ENCODE results near the gene PPP3R1. TPM values are rescaled to one million over a fixed set of nuclear protein-coding genes. Genes with fewer than 3 reads are reported as not detected.
A peak's percentile ranks its signal among the peaks of the same experiment; 100 is the strongest.

PPP3R1 gene
- total RNA-seq, 4 donors from 2014 or later: 9.2 to 32.2 (median 28.1) TPM

DNA sequence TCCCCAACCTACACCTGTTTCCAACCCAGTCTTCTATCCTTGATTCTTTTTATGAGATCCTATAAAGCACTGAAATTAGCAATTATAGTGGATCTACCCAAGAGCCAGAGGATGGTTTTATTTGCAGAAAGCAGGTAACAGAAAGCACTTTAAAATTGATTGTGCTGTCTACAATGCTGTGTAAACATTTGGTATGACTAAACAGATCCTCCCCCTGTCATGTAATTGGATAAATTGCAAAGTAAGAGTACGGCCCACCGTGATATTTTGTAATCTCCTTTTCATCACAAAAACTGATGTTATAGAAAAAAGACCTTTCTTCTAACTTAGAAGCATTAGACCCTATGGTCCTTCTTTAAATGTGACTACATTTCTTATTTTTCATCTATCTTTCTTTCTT, 11.3 kb upstream of the PPP3R1 start:
- Histone ChIP-seq H3K27ac (no peak overlapping the region), H3K36me3 (no peaks in the 10 kb centered on the region), H3K27me3 (no peaks in the 10 kb centered on the region), H3K9me3 (no peaks in the 10 kb centered on the region), H3K4me1 (peaks cover 0 to 5% (median 2%) of the 10 kb centered on the region in 4 donors), H3K4me3 (no peak overlapping the region)
- intact Hi-C loops (cut with DNase I; ENCODE audit: low total_unique reads): no loop called here
- no peak for DNase-seq
- WGBS, 2 donors (ENCODE audit: low coverage in 1 of 2): 50 to 58% methylated on average over 2 of the region's 2 CpGs
- in situ Hi-C loops (cut with MboI; ENCODE audit: low pct_ligation_motif_present in 1 of 4, low pct_unique_long_range_greater_than_20kb in 1 of 4, low sequenced_read_pairs in 3 of 4): no loop called here
- no peak for TF ChIP-seq POLR2AphosphoS5 (IDR thresholded peaks at IDR 0.05)
- TF ChIP-seq, protein P1, sequence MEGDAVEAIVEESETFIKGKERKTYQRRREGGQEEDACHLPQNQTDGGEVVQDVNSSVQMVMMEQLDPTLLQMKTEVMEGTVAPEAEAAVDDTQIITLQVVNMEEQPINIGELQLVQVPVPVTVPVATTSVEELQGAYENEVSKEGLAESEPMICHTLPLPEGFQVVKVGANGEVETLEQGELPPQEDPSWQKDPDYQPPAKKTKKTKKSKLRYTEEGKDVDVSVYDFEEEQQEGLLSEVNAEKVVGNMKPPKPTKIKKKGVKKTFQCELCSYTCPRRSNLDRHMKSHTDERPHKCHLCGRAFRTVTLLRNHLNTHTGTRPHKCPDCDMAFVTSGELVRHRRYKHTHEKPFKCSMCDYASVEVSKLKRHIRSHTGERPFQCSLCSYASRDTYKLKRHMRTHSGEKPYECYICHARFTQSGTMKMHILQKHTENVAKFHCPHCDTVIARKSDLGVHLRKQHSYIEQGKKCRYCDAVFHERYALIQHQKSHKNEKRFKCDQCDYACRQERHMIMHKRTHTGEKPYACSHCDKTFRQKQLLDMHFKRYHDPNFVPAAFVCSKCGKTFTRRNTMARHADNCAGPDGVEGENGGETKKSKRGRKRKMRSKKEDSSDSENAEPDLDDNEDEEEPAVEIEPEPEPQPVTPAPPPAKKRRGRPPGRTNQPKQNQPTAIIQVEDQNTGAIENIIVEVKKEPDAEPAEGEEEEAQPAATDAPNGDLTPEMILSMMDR (IDR thresholded peaks at IDR 0.05): no peak
- TF ChIP-seq EP300 (IDR thresholded peaks at IDR 0.05; ENCODE audit: low read depth): no peak
- TF ChIP-seq POLR2A (IDR thresholded peaks at IDR 0.05): no peak

DNA sequence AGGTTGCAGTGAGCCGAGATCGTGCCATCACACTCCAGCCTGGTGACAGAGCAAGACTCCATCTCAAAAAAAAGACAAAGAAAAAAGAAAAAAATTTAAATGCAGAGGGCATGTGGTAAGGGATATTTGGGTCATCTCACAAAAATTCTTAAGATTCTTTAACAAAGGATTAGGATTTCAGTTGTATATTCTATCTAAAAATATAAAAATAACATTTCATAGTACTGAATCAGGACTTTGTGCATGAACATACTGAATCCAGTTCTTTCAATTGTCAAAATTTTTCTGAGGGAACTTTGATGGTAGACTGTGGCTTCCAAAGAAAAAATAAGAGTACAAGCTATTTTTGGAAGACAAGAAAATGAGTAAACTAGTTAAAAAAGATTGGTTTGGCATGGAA, 6.5 kb upstream of the PPP3R1 start:
- intact Hi-C loops (cut with DNase I; ENCODE audit: low total_unique reads) (no loop called here), in situ Hi-C loops (cut with MboI; ENCODE audit: low pct_ligation_motif_present in 1 of 4, low pct_unique_long_range_greater_than_20kb in 1 of 4, low sequenced_read_pairs in 3 of 4) (no loop called here)
- TF ChIP-seq EP300 (IDR thresholded peaks at IDR 0.05; ENCODE audit: low read depth): no peak
- TF ChIP-seq POLR2AphosphoS5 (IDR thresholded peaks at IDR 0.05): no peak
- TF ChIP-seq, protein P1 (IDR thresholded peaks at IDR 0.05): no peak
- no peak for TF ChIP-seq POLR2A (IDR thresholded peaks at IDR 0.05)
- Histone ChIP-seq H3K9me3 (no peaks in the 10 kb centered on the region), H3K36me3 (no peaks in the 10 kb centered on the region), H3K27ac (no peak overlapping the region), H3K27me3 (no peaks in the 10 kb centered on the region), H3K4me3 (no peak overlapping the region), H3K4me1 (peaks cover 0 to 7% (median 5%) of the 10 kb centered on the region in 4 donors)
- 98% methylated on average over 2 of the region's 2 CpGs; no CpG with 5 or more reads in 1 of the 2 donors for WGBS, 2 donors (ENCODE audit: low coverage in 1 of 2)
- no peak for DNase-seq

DNA sequence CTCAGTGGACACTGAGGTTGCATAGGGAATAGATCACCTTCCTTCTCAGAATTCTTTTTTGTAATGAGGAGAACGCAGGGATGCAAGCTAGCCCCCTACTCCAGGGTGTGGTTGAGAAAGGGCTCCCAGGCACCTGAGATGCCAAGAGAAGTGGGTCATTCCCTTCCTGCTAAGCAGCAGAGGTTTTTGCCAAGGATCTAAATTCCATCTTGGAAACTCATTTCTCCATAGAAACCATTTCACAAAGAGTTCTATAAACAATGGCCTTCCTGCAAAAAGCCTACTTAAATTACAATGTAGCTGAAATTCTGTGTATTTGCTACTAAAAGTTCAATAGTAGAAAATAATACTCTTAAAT, 3.7 kb upstream of the PPP3R1 start:
- Histone ChIP-seq H3K27me3 (no peaks in the 10 kb centered on the region), H3K4me1 (peaks cover 0 to 10% (median 7%) of the 10 kb centered on the region in 4 donors), H3K36me3 (no peaks in the 10 kb centered on the region), H3K4me3 (no peak overlapping the region), H3K9me3 (no peaks in the 10 kb centered on the region), H3K27ac (no peak overlapping the region)
- intact Hi-C loops (cut with DNase I; ENCODE audit: low total_unique reads): no loop called here
- TF ChIP-seq POLR2A (IDR thresholded peaks at IDR 0.05) (no peak), POLR2AphosphoS5 (IDR thresholded peaks at IDR 0.05) (no peak), EP300 (IDR thresholded peaks at IDR 0.05; ENCODE audit: low read depth) (no peak)
- TF ChIP-seq, protein P1 (IDR thresholded peaks at IDR 0.05): no peak
- DNase-seq: no peak
- 73% methylated on average over 1 of the region's 1 CpG; no CpG with 5 or more reads in 1 of the 2 donors for WGBS, 2 donors (ENCODE audit: low coverage in 1 of 2)
- in situ Hi-C loops (cut with MboI; ENCODE audit: low pct_ligation_motif_present in 1 of 4, low pct_unique_long_range_greater_than_20kb in 1 of 4, low sequenced_read_pairs in 3 of 4): no loop called here

DNA sequence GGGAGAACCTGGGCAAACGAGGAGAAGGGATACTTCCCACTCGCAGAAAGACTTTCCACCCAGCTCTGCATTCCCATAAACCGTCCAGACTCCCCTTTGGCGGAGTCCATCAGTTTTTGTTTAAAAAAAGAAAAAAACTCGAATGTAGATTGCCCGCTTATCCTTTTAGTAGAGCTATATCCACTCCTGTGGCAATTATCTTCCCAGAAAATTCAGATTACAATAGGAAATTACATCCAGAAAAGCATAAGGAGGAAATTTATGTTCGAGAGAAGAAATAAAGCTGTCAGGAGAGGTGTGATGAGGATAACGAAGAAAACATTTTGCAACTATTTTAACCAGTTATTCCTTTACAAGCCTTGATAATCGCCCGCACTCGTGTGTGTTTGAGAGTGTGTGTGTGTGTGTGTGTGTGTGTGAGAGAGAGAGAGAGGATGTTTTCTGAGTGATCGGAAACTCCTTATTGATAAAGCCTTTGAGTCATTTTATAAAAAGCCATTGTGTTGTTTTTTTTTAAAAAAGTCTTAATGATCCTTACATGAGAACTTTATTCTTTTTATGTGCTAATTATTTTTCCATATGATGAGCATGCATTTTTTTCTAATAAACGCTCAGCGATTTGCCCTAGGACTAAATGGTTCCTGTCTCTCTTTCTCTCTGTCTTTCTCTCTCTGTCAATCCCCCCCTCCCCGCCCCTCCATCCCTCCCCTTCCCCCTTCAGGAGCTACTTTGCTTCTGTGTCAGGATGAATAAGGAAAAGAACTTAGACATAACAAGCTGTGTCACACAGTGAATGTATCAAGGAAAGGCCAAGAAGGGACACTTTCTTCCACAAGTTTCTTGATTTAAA, 1.1 kb upstream of the PPP3R1 start:
- H3K4me1 ChIP-seq: peaks cover 15 to 34% (median 30%) of the 10 kb centered on the region in 4 donors
- DNase-seq: peak; percentile 13

More for the DNA sequence above, 1.1 kb upstream of the PPP3R1 start:
- TF ChIP-seq POLR2A (IDR thresholded peaks at IDR 0.05) (no peak), EP300 (IDR thresholded peaks at IDR 0.05; ENCODE audit: low read depth) (no peak), POLR2AphosphoS5 (IDR thresholded peaks at IDR 0.05) (no peak)
- TF ChIP-seq, protein P1 (IDR thresholded peaks at IDR 0.05): no peak
- WGBS, 2 donors (ENCODE audit: low coverage in 1 of 2): 1 to 2% methylated on average over 14 to 15 of the region's 15 CpGs
- Histone ChIP-seq H3K9me3 (no peaks in the 10 kb centered on the region), H3K27ac (peak overlapping the region; percentile 98 to 100 (median 98)), H3K36me3 (no peaks in the 10 kb centered on the region), H3K27me3 (no peaks in the 10 kb centered on the region), H3K4me3 (peak overlapping the region; percentile 56 to 97 (median 81))
- in situ Hi-C loops (cut with MboI; ENCODE audit: low pct_ligation_motif_present in 1 of 4, low pct_unique_long_range_greater_than_20kb in 1 of 4, low sequenced_read_pairs in 3 of 4) (no loop called here), intact Hi-C loops (cut with DNase I; ENCODE audit: low total_unique reads) (loop anchor here (5.0 kb wide), 1 partner anchor 56 kb away; no protein-coding TSS in a partner anchor)
